PFSK-1 (cell line): Measurements from ENCODE around the gene SMIM27.

ENCODE experiments used
- FOXP2 ChIP-seq: optimal IDR thresholded peaks from 2 replicates; pipeline ENCODE3; 2011; ENCODE audit warnings: borderline replicate concordance, control low read depth, inconsistent platforms; ENCODE audit not compliant: insufficient read depth; ENCODE audit errors: extremely low read length, extremely low read depth
- POLR2AphosphoS5 ChIP-seq: IDR thresholded peaks from 2 replicates; pipeline ENCODE4 v1.6.1; 2012; ENCODE audit warnings: low read depth, mild to moderate bottlenecking, control low read depth, low read length, moderate library complexity
- SIN3A ChIP-seq: IDR thresholded peaks from 2 replicates; pipeline ENCODE4 v1.6.1; 2012; ENCODE audit warnings: mild to moderate bottlenecking, low read length, moderate library complexity, borderline replicate concordance; ENCODE audit not compliant: insufficient read depth
- TAF1 ChIP-seq: IDR thresholded peaks from 2 replicates; pipeline ENCODE4 v1.6.1; 2012; ENCODE audit warnings: low read length, control low read depth, borderline replicate concordance; ENCODE audit not compliant: insufficient read depth
- TF ChIP-seq, protein P1 (sequence below), 2 experiments: IDR thresholded peaks; 2 replicates each; pipeline versions ENCODE4 v1.6.1 to v1.8.0; 2011 to 2012; ENCODE audit warnings: low read depth in 2 of 2, low read length in 2 of 2, control low read depth in 1 of 2, inconsistent platforms in 1 of 2, mild to moderate bottlenecking in 1 of 2, moderate library complexity in 1 of 2; ENCODE audit not compliant: insufficient read depth in 1 of 2

SMIM27 gene

GRCh38 chr9:32526041-32526706 is 26.0 kb upstream of the SMIM27 start, which contains the start of gene RIGI:
Gene RIGI, minus strand, starts transcription at chr9:32526196. Its CDS starts 30 bp downstream, at chr9:32526166.
- TF ChIP-seq TAF1 = 0 out of 2 replicates have a peak, but pooled peaks have one; percentile 22
- 0 out of 2 replicates have a peak, but pooled peaks have one; percentile 18 for TF ChIP-seq POLR2AphosphoS5
- TF ChIP-seq SIN3A = 0 out of 2 replicates have a peak, but pooled peaks have one; percentile 66
- TF ChIP-seq, protein P1, sequence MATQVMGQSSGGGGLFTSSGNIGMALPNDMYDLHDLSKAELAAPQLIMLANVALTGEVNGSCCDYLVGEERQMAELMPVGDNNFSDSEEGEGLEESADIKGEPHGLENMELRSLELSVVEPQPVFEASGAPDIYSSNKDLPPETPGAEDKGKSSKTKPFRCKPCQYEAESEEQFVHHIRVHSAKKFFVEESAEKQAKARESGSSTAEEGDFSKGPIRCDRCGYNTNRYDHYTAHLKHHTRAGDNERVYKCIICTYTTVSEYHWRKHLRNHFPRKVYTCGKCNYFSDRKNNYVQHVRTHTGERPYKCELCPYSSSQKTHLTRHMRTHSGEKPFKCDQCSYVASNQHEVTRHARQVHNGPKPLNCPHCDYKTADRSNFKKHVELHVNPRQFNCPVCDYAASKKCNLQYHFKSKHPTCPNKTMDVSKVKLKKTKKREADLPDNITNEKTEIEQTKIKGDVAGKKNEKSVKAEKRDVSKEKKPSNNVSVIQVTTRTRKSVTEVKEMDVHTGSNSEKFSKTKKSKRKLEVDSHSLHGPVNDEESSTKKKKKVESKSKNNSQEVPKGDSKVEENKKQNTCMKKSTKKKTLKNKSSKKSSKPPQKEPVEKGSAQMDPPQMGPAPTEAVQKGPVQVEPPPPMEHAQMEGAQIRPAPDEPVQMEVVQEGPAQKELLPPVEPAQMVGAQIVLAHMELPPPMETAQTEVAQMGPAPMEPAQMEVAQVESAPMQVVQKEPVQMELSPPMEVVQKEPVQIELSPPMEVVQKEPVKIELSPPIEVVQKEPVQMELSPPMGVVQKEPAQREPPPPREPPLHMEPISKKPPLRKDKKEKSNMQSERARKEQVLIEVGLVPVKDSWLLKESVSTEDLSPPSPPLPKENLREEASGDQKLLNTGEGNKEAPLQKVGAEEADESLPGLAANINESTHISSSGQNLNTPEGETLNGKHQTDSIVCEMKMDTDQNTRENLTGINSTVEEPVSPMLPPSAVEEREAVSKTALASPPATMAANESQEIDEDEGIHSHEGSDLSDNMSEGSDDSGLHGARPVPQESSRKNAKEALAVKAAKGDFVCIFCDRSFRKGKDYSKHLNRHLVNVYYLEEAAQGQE (IDR thresholded peaks at IDR 0.05; ENCODE audit: insufficient read depth in 1 of 2, low read depth in 2 of 2, low read length in 2 of 2) = no peak
- peak; percentile 44 for TF ChIP-seq FOXP2

DNA sequence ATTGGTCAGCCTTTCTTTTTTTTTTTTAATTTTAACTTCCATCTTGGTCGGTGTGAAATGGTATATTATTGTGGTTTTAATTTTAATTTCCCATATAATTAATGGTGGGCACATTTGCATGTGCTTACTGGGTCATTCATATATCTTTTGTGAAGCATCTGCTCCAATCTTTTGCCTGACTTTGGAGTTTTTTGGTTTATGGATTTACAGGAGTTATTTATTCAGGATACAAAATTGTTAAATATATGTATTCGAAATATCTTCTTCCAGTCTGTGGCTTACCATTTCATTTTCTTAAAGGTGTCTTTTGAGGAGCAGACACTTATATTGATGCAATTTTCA is 25.4 kb upstream of the SMIM27 start:
- no peak for TF ChIP-seq POLR2AphosphoS5
- TF ChIP-seq FOXP2 = no peak
- TF ChIP-seq, protein P1 (IDR thresholded peaks at IDR 0.05; ENCODE audit: insufficient read depth in 1 of 2, low read depth in 2 of 2, low read length in 2 of 2) = no peak
- no peak for TF ChIP-seq SIN3A
- TF ChIP-seq TAF1 = no peak

DNA sequence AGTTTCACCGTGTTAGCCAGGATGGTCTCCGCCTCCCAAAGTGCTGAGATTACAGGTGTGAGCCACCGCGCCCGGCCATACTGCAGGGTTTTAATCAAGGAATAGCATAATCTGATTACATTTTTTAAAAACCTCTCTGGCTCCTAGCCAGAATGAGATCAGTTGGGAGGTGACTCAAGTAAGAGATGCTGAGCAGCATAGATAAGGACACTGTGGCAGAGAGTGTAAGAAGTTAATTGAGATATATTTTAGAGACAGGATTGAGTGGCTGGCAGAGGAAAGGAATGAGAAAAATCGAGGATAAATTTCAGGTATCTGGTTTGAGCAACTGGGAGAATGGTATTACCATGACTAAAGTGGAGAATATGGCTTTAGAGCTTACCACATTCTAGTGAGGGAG is 18.8 kb upstream of the SMIM27 start:
- TF ChIP-seq FOXP2 (no peak), POLR2AphosphoS5 (no peak), SIN3A (no peak), TAF1 (no peak)
- TF ChIP-seq, protein P1 (IDR thresholded peaks at IDR 0.05; ENCODE audit: insufficient read depth in 1 of 2, low read depth in 2 of 2, low read length in 2 of 2) = no peak

GRCh38 chr9:32533816-32534215 is 18.3 kb upstream of the SMIM27 start:
- no peak for TF ChIP-seq SIN3A
- no peak for TF ChIP-seq FOXP2
- TF ChIP-seq POLR2AphosphoS5 = no peak
- TF ChIP-seq TAF1 = no peak
- TF ChIP-seq, protein P1 (IDR thresholded peaks at IDR 0.05; ENCODE audit: insufficient read depth in 1 of 2, low read depth in 2 of 2, low read length in 2 of 2) = no peak

- TF ChIP-seq, protein P1 (IDR thresholded peaks at IDR 0.05; ENCODE audit: insufficient read depth in 1 of 2, low read depth in 2 of 2, low read length in 2 of 2) = no peak
- TF ChIP-seq SIN3A (no peak), POLR2AphosphoS5 (no peak), TAF1 (no peak), FOXP2 (no peak)
Observed at GRCh38 chr9:32543047-32543446, 9.1 kb upstream of the SMIM27 start.
